Endothelial cell of umbilical vein (primary cell): Measurements from ENCODE around the gene HSD17B8. TPM values are rescaled to one million over a fixed set of nuclear protein-coding genes. Genes with fewer than 3 reads are reported as not detected.

Experiments used
- BruUV-seq: library from RNA; stranded (reverse); fragments of 400-500 nt; replicated peaks from 2 replicates; lab custom pipeline; 2021; lab: Mats Ljungman, UMichigan
- CTCF ChIA-PET: fragments of 300-600, 350-600 bp; sonication (Branson Sonifier 250); formaldehyde crosslinking; loops from one replicate; lab custom pipeline; 2021; ENCODE audit warnings: antibody characterized with exemption, inconsistent platforms; lab: Charles Lee
- POLR2A ChIA-PET: fragments of 300-600, 350-600 bp; sonication (Branson Sonifier 250); formaldehyde crosslinking; loops from one replicate; lab custom pipeline; 2021; ENCODE audit warnings: antibody characterized with exemption, inconsistent platforms; lab: Charles Lee
- DNase-seq: peaks from one replicate; pipeline ENCODE4 v3.0.0-alpha.2; 2011; ENCODE audit warnings: low read depth, low spot score
- FAIRE-seq: peaks from 2 replicates; lab custom pipeline; 2011; peaks lifted over from hg19 to GRCh38; lab: Jason Lieb, UNC
- H2AFZ ChIP-seq: 2 replicates; pipeline ENCODE4 v1.6.0; 2012; ENCODE audit warnings: low read depth, low read length, control low read depth, inconsistent platforms
- H3K27ac ChIP-seq: 2 replicates; pipeline ENCODE4 v1.5.1; 2011; ENCODE audit warnings: low read depth, mild to moderate bottlenecking, control low read depth, low read length, moderate library complexity; ENCODE audit not compliant: insufficient read depth
- H3K27me3 ChIP-seq, 2 experiments: 2 replicates each; pipeline versions ENCODE4 v1.6.0 to v1.6.1; 2011; ENCODE audit warnings: low read length in 2 of 2, mixed read lengths in 1 of 2; ENCODE audit not compliant: control insufficient read depth in 2 of 2, insufficient read depth in 2 of 2
- H3K36me3 ChIP-seq, 2 experiments: 2 replicates in 1 of 2; 3 replicates in 1 of 2; pipeline ENCODE4 v1.5.1; 2011; ENCODE audit warnings: low read length in 2 of 2, mild to moderate bottlenecking in 1 of 2, moderate library complexity in 1 of 2; ENCODE audit not compliant: control insufficient read depth in 2 of 2, insufficient read depth in 2 of 2; ENCODE audit errors: extremely low read depth in 1 of 2
- H3K4me1 ChIP-seq: 3 replicates; pipeline ENCODE4 v1.5.1; 2011; ENCODE audit warnings: mild to moderate bottlenecking, low read length; ENCODE audit not compliant: control insufficient read depth, insufficient read depth; ENCODE audit errors: extremely low read depth
- H3K4me2 ChIP-seq: 2 replicates; pipeline ENCODE4 v1.6.1; 2011; ENCODE audit warnings: low read length, control low read depth, mixed read lengths; ENCODE audit not compliant: insufficient read depth
- H3K4me3 ChIP-seq, 3 experiments: fragments of 200-600 bp in 1 of 3; sonication (generic), shearing (Covaris generic) in 1 of 3; replicated peaks in 1 of 3; 2 replicates each; pipeline ENCODE4 v1.5.1; 2011 to 2016; ENCODE audit warnings: control low read depth in 3 of 3, low read length in 3 of 3, mild to moderate bottlenecking in 2 of 3, inconsistent platforms in 1 of 3, low read depth in 1 of 3, moderate library complexity in 1 of 3; ENCODE audit not compliant: insufficient read depth in 1 of 3
- H3K79me2 ChIP-seq: 2 replicates; pipeline ENCODE4 v1.6.0; 2012; ENCODE audit warnings: low read length, inconsistent platforms; ENCODE audit not compliant: control insufficient read depth, insufficient read depth
- H3K9ac ChIP-seq: replicated peaks from 2 replicates; pipeline ENCODE3; 2011; ENCODE audit warnings: low read length, control low read depth; ENCODE audit not compliant: insufficient read depth; ENCODE audit errors: extremely low read depth
- H3K9me1 ChIP-seq: replicated peaks from 3 replicates; pipeline ENCODE4 v1.6.0; 2011; ENCODE audit warnings: mild to moderate bottlenecking, low read length; ENCODE audit not compliant: control insufficient read depth, insufficient read depth; ENCODE audit errors: extremely low read depth
- H3K9me3 ChIP-seq: replicated peaks from 2 replicates; pipeline ENCODE4 v1.5.1; 2012; ENCODE audit warnings: low read length, inconsistent platforms; ENCODE audit not compliant: control insufficient read depth, insufficient read depth
- H4K20me1 ChIP-seq: replicated peaks from 2 replicates; pipeline ENCODE3; 2011; ENCODE audit warnings: mild to moderate bottlenecking, low read length; ENCODE audit not compliant: control insufficient read depth, insufficient read depth; ENCODE audit errors: extremely low read depth
- CTCF ChIP-seq, 2 donors: IDR thresholded peaks; 1 replicate in 1 of 2; 2 replicates in 1 of 2; pipeline ENCODE4 v1.5.1; 2011; ENCODE audit warnings: low read length in 2 of 2, mild to moderate bottlenecking in 2 of 2, moderate library complexity in 2 of 2, control low read depth in 1 of 2, inconsistent platforms in 1 of 2, low read depth in 1 of 2; ENCODE audit not compliant: insufficient read depth in 1 of 2; ENCODE audit errors: extremely low read depth in 1 of 2
- EZH2 ChIP-seq: IDR thresholded peaks from 2 replicates; pipeline ENCODE4 v1.6.1; 2012; ENCODE audit warnings: borderline replicate concordance, low read depth, mild to moderate bottlenecking, moderate library complexity, low read length, inconsistent platforms; ENCODE audit not compliant: severe bottlenecking
- FOS ChIP-seq: IDR thresholded peaks from 2 replicates; pipeline ENCODE4 v1.6.1; 2011; ENCODE audit warnings: mild to moderate bottlenecking, low read length, moderate library complexity, borderline replicate concordance; ENCODE audit not compliant: insufficient read depth
- GATA2 ChIP-seq: IDR thresholded peaks from 2 replicates; pipeline ENCODE4 v1.7.0; 2011; ENCODE audit warnings: low read depth, mild to moderate bottlenecking, moderate library complexity, mixed read lengths, low read length; ENCODE audit not compliant: insufficient read length, insufficient read depth
- JUN ChIP-seq: IDR thresholded peaks from 2 replicates; pipeline ENCODE4 v1.6.1; 2011; ENCODE audit warnings: borderline replicate concordance, low read depth; ENCODE audit not compliant: insufficient read length, insufficient read depth
- MAX ChIP-seq: IDR thresholded peaks from 2 replicates; pipeline ENCODE4 v1.6.1; 2011; ENCODE audit not compliant: insufficient read depth, insufficient read length
- MYC ChIP-seq: IDR thresholded peaks from one replicate; pipeline ENCODE4 v1.6.1; 2011; ENCODE audit warnings: mild to moderate bottlenecking, low read depth, low read length
- POLR2A ChIP-seq: IDR thresholded peaks from 2 replicates; pipeline ENCODE4 v1.6.1; 2012; ENCODE audit warnings: low read depth, mild to moderate bottlenecking, control low read depth, low read length
- POLR2AphosphoS5 ChIP-seq: IDR thresholded peaks from 2 replicates; pipeline ENCODE4 v1.6.1; 2012; ENCODE audit warnings: low read depth, mild to moderate bottlenecking, control low read depth, low read length, moderate library complexity; ENCODE audit not compliant: insufficient read depth
- dilution Hi-C: fragments of 300-500 bp; cut with MboI; formaldehyde crosslinking; loops from one replicate; pipeline ENCODE4 v1.15.0; 2019; ENCODE audit warnings: low sequenced_read_pairs; ENCODE audit not compliant: extremely low pct_ligation_motif_present
- intact Hi-C: fragments of 100-400 bp; cut with micrococcal nuclease; formaldehyde crosslinking; loops from one replicate; pipeline ENCODE4 v1.10.0; 2022
- polyA plus RNA-seq, 4 experiments: library from polyadenylated mRNA; depleted of rRNA in 3 of 4; stranded (reverse) in 3 of 4; unstranded in 1 of 4; fragments of >200 nt; gene quantifications; 2 replicates each; pipeline versions ENCODE4 v1.2.1 to v1.2.3, GENCODE V29; 2011 to 2012; ENCODE audit warnings: missing spikeins in 1 of 4
- total RNA-seq: library from RNA; stranded (reverse); gene quantifications from 2 replicates; pipeline ENCODE4 v1.2.3, GENCODE V29; 2021

The HSD17B8 gene
- total and polyA plus RNA-seq, 2 donors (not counting 3 experiments of a cell fraction or from before 2014, with no cell fraction given): 4.0 to 8.2 TPM

- intact Hi-C loops: no loop called here
- no peaks in the 10 kb centered on the region for H3K9me1 ChIP-seq
- dilution Hi-C loops: no loop called here
- no peaks in the 10 kb centered on the region for H3K79me2 ChIP-seq
- no TSS peak for BruUV-seq
- H3K4me1 ChIP-seq: no peaks in the 10 kb centered on the region
- ChIA-PET POLR2A (no interaction called here), CTCF (no interaction called here)
- no peaks in the 10 kb centered on the region for H3K27me3 ChIP-seq
- no peaks in the 10 kb centered on the region for H3K36me3 ChIP-seq
- H3K27ac ChIP-seq: no peak overlapping the region
- H3K9ac ChIP-seq: no peak overlapping the region
- no peak overlapping the region for H2AFZ ChIP-seq
- DNase-seq: no peak
- no peak for FAIRE-seq
- no peak overlapping the region for H3K4me2 ChIP-seq
- no peaks in the 10 kb centered on the region for H4K20me1 ChIP-seq
- TF ChIP-seq JUN (no peak), POLR2A (no peak), GATA2 (no peak), MAX (no peak), CTCF (IDR thresholded peaks at IDR 0.05; ENCODE audit: extremely low read depth in 1 of 2, insufficient read depth in 1 of 2, low read depth in 1 of 2, low read length in 2 of 2) (no peak), EZH2 (no peak), POLR2AphosphoS5 (no peak), FOS (no peak), MYC (no peak)
- H3K9me3 ChIP-seq: no peaks in the 10 kb centered on the region
- no peak overlapping the region for H3K4me3 ChIP-seq
Measured at GRCh38 chr6:33165581-33166258, 38.7 kb upstream of the HSD17B8 start.
